Inflammatory macrophage treated with lipopolysaccharide for 4 hours (primary cell): ENCODE data around the gene TRIM31.

Source experiments
- DNase-seq: peaks from one replicate; pipeline ENCODE4 v3.0.0-alpha.2; 2020

The TRIM31 gene

GRCh38 chr6:30112402-30112994 is 392 bp downstream of the TRIM31 start:
- peak; percentile 72 for DNase-seq

GRCh38 chr6:30111266-30111856 is 1.5 kb downstream of the TRIM31 start:
- no peak for DNase-seq

GRCh38 chr6:30104661-30105060 is 8.2 kb downstream of the TRIM31 start:
- no peak for DNase-seq

- no peak for DNase-seq
These were observed 9.1 kb downstream of the TRIM31 start for GRCh38 chr6:30103872-30104179.

GRCh38 chr6:30102970-30103871 is 9.7 kb downstream of the TRIM31 start:
- DNase-seq = peak; percentile 89

GRCh38 chr6:30102414-30102969 is 10.4 kb downstream of the TRIM31 start:
- DNase-seq = peak; percentile 96

- DNase-seq = peak; percentile 93
These were observed 11.2 kb downstream of the TRIM31 start for GRCh38 chr6:30101444-30102413.

GRCh38 chr6:30100585-30101443 is 12.1 kb downstream of the TRIM31 start:
- no peak for DNase-seq

- no peak for DNase-seq
These were observed 12.7 kb downstream of the TRIM31 start for GRCh38 chr6:30100154-30100553.

- no peak for DNase-seq
These were observed 14.8 kb downstream of the TRIM31 start for GRCh38 chr6:30097902-30098768.

- DNase-seq = no peak
These were observed 16.1 kb downstream of the TRIM31 start for GRCh38 chr6:30096829-30097228.

GRCh38 chr6:30093951-30094661 is 18.8 kb downstream of the TRIM31 start:
- DNase-seq = peak; percentile 60

- no peak for DNase-seq
These were observed 19.9 kb downstream of the TRIM31 start for GRCh38 chr6:30092852-30093543.

GRCh38 chr6:30091577-30092381 is 21.1 kb downstream of the TRIM31 start:
- DNase-seq = peak; percentile 89

GRCh38 chr6:30087876-30088275 is 25.0 kb downstream of the TRIM31 start:
- DNase-seq = no peak

GRCh38 chr6:30077218-30077617 is 35.7 kb downstream of the TRIM31 start:
- no peak for DNase-seq

GRCh38 chr6:30075790-30076732 is 36.8 kb downstream of the TRIM31 start:
- no peak for DNase-seq
